Measurements from ENCODE around the gene MAF. TPM values are rescaled to one million over a fixed set of nuclear protein-coding genes. Genes with fewer than 3 reads are reported as not detected.

MAF gene
- total RNA-seq, 2 experiments from 2014 or later, result 36.0 to 36.2 TPM

- H3K36me3 ChIP-seq (ENCODE audit: insufficient read depth, low read length), result no peaks in the 10 kb centered on the region
These were observed 500 bp downstream of the MAF start for GRCh38 chr16:79599837-79600637.

GRCh38 chr16:79599256-79599836, 1.2 kb downstream of the MAF start:
- TF ChIP-seq CTCF (IDR thresholded peaks at IDR 0.05), result no peak
- Mint-ChIP-seq H3K27me3 (peaks cover 10% of the 10 kb centered on the region), H3K4me3 (peak overlapping the region; percentile 92), H3K9me3 (no peaks in the 10 kb centered on the region), H3K36me3 (ENCODE audit: low read depth) (peaks cover 26% of the 10 kb centered on the region), H3K4me1 (ENCODE audit: low read depth) (peaks cover 41% of the 10 kb centered on the region), H3K27ac (peak overlapping the region; percentile 74)
- ATAC-seq (ENCODE audit: poor library complexity), result no peak
- Histone ChIP-seq H3K36me3 (ENCODE audit: insufficient read depth, low read length) (no peaks in the 10 kb centered on the region), H3K9me3 (ENCODE audit: control insufficient read depth in 1 of 2, insufficient read depth in 1 of 2, low read length in 2 of 2) (no peaks in the 10 kb centered on the region), H3K27ac (ENCODE audit: low read depth in 1 of 2, low read length in 2 of 2) (peak overlapping the region in 1 of 2 donors; percentile 35), H3K4me1 (ENCODE audit: insufficient read depth, low read length) (peaks cover 23% of the 10 kb centered on the region), H3K4me3 (ENCODE audit: low read length) (peak overlapping the region; percentile 90), H3K27me3 (ENCODE audit: control insufficient read depth in 1 of 2, insufficient read depth in 2 of 2, low read length in 2 of 2) (no peaks in the 10 kb centered on the region)
- ChIA-PET CTCF (no interaction called here), POLR2A (interaction anchor here (0.5 to 2.8 kb wide), 7 partner anchors 9 to 590 kb away, joined by 3 to 19 read pairs (median 8); no protein-coding TSS in a partner anchor)
- intact Hi-C loops (cut with DNase I, micrococcal nuclease), result no loop called here
- DNase-seq, result peak in 7 of 14 experiments; percentile 14 to 53 (median 20)

More at GRCh38 chr16:79599837-79600637, 500 bp downstream of the MAF start:
- peaks cover 26% of the 10 kb centered on the region for H3K36me3 Mint-ChIP-seq (ENCODE audit: low read depth)
- peak overlapping the region; percentile 90 for H3K4me3 ChIP-seq (ENCODE audit: low read length)
- ChIA-PET POLR2A (interaction anchor here (0.5 to 2.8 kb wide), 18 partner anchors 10 to 924 kb away, joined by 3 to 19 read pairs (median 3); no protein-coding TSS in a partner anchor), CTCF (interaction anchor here (1.1 kb wide), 1 partner anchor 829 kb away, joined by 3 read pairs; no protein-coding TSS in a partner anchor)
- intact Hi-C loops (cut with DNase I, micrococcal nuclease), result loop anchor here (2.0 to 10.0 kb wide), 10 partner anchors 318 to 1875 kb away; partner anchors contain the start of gene NUDT7 (in 1 of the 2)
- H3K27me3 Mint-ChIP-seq, result peaks cover 10% of the 10 kb centered on the region
- no peaks in the 10 kb centered on the region for H3K27me3 ChIP-seq (ENCODE audit: control insufficient read depth in 1 of 2, insufficient read depth in 2 of 2, low read length in 2 of 2)
- H3K27ac ChIP-seq (ENCODE audit: low read depth in 1 of 2, low read length in 2 of 2), result peak overlapping the region; percentile 50 to 53
- H3K9me3 Mint-ChIP-seq, result no peaks in the 10 kb centered on the region
- H3K4me3 Mint-ChIP-seq, result peak overlapping the region; percentile 98
- H3K4me1 ChIP-seq (ENCODE audit: insufficient read depth, low read length), result peaks cover 22% of the 10 kb centered on the region
- H3K4me1 Mint-ChIP-seq (ENCODE audit: low read depth), result peaks cover 35% of the 10 kb centered on the region
- ATAC-seq (ENCODE audit: poor library complexity), result peak; percentile 57
- DNase-seq, result peak in 12 of 14 experiments; percentile 9 to 78 (median 44)
- no peak for TF ChIP-seq CTCF (IDR thresholded peaks at IDR 0.05)
- peak overlapping the region; percentile 93 for H3K27ac Mint-ChIP-seq
- H3K9me3 ChIP-seq (ENCODE audit: control insufficient read depth in 1 of 2, insufficient read depth in 1 of 2, low read length in 2 of 2), result no peaks in the 10 kb centered on the region

GRCh38 chr16:79598348-79599181, 2.0 kb downstream of the MAF start:
- CTCF ChIA-PET, result no interaction called here
- peak overlapping the region; percentile 93 for H3K4me3 Mint-ChIP-seq
- H3K9me3 Mint-ChIP-seq, result no peaks in the 10 kb centered on the region
- peaks cover 10% of the 10 kb centered on the region for H3K27me3 Mint-ChIP-seq
- H3K27ac Mint-ChIP-seq, result peak overlapping the region; percentile 80
- no peaks in the 10 kb centered on the region for H3K36me3 ChIP-seq (ENCODE audit: insufficient read depth, low read length)
- no peaks in the 10 kb centered on the region for H3K9me3 ChIP-seq (ENCODE audit: control insufficient read depth in 1 of 2, insufficient read depth in 1 of 2, low read length in 2 of 2)
- peaks cover 44% of the 10 kb centered on the region for H3K4me1 Mint-ChIP-seq (ENCODE audit: low read depth)
- H3K27me3 ChIP-seq (ENCODE audit: control insufficient read depth in 1 of 2, insufficient read depth in 2 of 2, low read length in 2 of 2), result no peaks in the 10 kb centered on the region
- POLR2A ChIA-PET, result interaction anchor here (0.6 to 1.9 kb wide), 3 partner anchors 302 to 556 kb away, joined by 3 to 8 read pairs (median 3); no protein-coding TSS in a partner anchor
- intact Hi-C loops (cut with DNase I, micrococcal nuclease), result no loop called here
- ATAC-seq (ENCODE audit: poor library complexity), result no peak
- no peak for TF ChIP-seq CTCF (IDR thresholded peaks at IDR 0.05)
- peaks cover 23% of the 10 kb centered on the region for H3K4me1 ChIP-seq (ENCODE audit: insufficient read depth, low read length)
- H3K4me3 ChIP-seq (ENCODE audit: low read length), result peak overlapping the region; percentile 77
- H3K36me3 Mint-ChIP-seq (ENCODE audit: low read depth), result peaks cover 26% of the 10 kb centered on the region
- peak; percentile 19 to 71 (median 33) for DNase-seq
- H3K27ac ChIP-seq (ENCODE audit: low read depth in 1 of 2, low read length in 2 of 2), result no peak overlapping the region

Data from CD4-positive, alpha-beta T cell (primary cell).